GM12872 (cell line): Measurements from ENCODE around the gene GLIPR2.

Experiments
- TF ChIP-seq, protein P1 (sequence below): IDR thresholded peaks from 3 replicates; pipeline ENCODE4 v1.5.1; 2011; ENCODE audit warnings: low read depth, mild to moderate bottlenecking, low read length, moderate library complexity; ENCODE audit not compliant: insufficient read depth

The GLIPR2 gene

DNA sequence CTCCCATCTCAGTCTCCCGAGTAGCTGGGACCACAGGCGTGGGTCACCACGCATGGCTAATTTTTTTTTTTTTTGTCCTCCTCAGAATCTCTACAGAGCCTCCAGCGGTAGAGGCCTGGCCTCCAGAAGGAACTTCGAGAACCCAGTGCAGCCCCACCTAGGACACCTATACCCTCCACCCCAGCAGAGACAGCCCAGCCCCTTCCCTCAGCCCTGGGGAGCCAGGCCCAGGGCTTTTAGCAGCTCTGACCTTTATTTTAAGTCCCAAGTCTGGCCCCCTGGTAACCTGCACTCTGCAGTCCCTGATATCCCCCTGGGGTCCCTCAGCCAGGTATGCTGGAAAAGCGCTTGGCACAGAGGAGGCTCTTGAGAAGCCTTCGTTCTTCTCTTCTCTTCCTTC lies 5.2 kb downstream of the GLIPR2 start:
- TF ChIP-seq, protein P1, sequence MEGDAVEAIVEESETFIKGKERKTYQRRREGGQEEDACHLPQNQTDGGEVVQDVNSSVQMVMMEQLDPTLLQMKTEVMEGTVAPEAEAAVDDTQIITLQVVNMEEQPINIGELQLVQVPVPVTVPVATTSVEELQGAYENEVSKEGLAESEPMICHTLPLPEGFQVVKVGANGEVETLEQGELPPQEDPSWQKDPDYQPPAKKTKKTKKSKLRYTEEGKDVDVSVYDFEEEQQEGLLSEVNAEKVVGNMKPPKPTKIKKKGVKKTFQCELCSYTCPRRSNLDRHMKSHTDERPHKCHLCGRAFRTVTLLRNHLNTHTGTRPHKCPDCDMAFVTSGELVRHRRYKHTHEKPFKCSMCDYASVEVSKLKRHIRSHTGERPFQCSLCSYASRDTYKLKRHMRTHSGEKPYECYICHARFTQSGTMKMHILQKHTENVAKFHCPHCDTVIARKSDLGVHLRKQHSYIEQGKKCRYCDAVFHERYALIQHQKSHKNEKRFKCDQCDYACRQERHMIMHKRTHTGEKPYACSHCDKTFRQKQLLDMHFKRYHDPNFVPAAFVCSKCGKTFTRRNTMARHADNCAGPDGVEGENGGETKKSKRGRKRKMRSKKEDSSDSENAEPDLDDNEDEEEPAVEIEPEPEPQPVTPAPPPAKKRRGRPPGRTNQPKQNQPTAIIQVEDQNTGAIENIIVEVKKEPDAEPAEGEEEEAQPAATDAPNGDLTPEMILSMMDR = no peak

DNA sequence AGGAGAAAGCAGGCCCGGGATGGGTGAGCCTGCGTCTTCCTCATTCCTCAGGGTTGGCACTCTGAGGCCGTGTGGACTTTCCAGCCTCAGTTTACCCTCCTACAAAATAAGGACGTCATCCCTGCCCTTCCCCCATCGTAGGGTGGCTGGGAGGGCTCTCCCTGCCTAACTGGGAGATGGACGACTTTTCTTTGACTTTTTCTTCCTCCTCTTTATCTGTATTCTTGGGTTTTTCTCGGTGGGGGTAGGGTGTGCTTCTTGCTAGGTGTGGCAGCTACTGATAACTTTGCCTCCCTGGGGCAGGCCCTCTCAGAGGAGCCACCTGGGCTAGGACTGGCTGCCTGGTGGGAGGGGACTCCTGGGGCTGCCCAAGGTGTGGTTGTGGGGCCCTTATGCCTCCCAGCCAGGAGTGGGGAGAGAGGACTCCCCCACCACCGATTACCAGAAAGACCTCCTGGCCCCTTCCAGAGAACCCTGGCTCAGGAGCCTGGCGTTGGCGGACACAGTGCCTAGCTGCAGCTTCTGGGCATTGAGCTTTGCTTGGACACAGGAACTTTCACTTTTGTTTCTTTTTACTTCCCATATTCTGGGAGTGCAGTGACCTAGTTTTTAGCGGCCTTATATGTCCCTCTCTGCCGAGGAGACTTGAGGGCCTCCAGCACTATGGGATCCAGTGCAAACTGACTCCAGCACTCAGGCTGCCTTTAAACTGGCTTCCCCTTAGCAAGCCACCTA lies 6.1 kb downstream of the GLIPR2 start:
- TF ChIP-seq, protein P1 = no peak

DNA sequence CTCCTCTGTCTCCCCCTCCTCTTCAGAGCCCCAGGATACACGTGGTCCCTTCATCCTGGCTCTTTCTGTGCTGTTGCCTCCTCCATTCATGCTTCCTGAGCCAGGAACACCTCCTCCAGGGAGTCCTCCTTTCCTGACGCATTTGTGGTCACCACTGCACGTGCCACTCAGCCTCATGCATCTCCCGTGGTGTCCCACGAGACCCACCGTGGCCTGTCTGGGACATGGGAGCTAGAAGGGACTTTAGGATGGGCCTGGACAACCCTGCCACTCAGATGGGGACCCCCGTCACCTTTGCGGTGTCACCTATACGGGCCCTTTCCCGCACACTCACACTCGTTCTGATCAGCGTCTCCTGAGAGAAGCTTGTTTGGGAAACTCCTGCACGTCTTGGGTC lies 6.7 kb downstream of the GLIPR2 start:
- TF ChIP-seq, protein P1 = no peak

DNA sequence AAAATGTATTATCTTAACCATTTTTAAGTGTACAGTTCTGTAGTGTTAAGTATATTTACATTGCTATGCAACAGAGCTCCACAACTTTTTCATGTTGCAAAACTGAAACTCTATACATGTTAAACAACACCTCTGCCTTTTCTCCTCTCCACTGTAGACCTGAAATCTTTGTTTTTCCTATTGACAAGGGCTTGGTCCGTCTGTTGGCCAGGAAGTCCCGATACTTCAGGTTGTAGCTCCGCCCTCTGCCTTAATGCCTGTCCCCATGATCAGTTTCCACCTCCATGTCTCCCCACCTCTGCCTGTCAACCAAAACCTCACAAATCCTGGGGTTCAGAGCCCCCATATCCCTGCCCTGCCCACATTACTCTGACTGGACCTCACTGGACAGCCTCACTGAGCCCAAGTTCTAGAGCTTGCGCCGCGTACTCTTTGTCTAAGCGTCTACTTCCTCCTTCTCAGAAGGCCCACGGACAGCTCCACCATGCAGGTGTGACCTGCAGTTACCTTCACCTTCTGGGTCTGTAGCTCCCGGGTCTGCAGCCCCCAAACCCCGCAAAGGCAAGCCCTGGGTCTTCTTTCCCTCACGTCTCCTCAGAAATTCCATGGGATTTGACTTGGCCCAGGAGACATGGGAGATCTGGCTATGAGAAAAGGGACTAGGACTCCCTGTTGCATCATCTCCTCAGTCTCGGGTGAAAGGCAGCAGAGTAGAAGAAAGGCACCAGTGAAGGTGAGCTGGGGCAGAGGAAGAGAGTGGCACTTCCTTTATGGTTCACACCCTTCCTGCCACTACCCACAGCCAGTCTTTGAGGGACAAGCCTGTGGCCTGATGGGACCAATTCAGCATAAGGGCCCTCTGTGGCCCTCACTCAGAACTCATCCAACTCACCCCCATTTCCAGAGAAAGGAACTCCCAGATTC lies 8.0 kb downstream of the GLIPR2 start:
- TF ChIP-seq, protein P1 = no peak

DNA sequence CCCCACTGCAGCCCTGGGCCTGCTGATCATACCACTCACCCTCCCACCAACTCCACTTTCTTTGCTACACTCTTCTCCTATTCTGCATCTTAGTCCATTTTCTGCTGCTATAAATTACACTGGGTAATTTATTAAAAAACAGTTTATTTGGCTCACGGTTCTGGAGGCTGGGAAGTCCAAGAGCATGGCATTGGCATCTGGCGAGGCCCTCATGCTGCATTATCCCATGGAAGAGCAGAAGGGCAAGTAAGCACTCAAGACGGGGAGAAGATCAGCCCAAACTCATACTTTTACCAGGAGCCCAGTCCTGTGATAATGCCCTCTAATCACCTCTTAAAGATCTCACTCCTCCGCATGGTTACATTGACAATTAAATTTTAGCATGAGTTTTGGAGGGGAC lies 9.4 kb downstream of the GLIPR2 start:
- TF ChIP-seq, protein P1 = no peak

DNA sequence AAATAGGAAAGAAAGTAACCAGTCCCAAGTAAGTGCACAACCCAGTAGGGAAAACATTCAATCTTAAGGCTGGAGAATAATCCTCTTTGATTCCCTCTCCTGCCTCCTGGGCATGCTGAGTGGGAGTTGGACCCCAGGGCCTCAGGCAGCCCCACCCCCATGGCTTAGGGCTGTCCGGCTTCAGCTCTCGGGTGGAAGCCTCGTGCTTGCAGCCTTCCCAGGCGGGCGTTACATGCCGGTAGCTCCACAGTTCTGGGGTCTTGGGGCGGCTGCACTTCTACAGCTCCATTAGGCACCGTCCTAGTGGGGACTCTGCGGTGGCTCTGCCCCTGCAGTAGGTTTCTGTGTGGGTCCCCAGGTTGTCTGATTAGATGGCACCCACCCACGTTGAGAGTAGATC lies 10.1 kb downstream of the GLIPR2 start:
- TF ChIP-seq, protein P1 = no peak

DNA sequence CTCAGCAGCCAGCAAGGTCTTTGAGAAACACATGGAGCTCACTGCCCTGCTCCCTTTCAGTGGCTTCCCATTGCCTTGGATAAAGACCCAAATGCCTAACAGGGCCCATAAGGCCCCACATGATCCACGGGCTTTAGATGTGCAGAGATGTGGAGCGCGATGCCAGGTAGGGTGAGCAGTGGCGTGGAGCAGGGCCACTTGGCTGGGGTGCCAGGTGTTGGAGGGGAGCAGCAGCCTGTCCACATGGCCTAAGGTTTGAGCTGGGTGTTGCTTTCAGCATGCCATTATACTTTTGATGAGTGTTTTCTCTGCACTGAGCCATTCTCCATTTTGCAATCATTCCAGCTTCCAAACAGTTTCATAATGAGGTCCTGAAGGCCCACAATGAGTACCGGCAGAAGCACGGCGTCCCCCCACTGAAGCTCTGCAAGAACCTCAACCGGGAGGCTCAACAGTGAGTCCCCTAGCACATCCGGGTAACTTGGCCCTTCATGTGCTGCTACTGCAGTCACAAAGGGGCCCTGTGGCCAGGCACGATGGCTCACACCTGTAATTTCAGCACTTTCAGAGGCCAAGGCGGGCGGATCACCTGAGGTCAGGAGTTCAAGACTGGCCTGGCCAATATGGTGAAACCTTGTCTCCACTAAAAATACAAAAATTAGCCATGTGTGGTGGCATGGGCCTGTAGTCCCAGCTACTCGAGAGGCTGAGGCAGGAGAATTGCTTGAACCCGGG lies 11.1 kb downstream of the GLIPR2 start:
- TF ChIP-seq, protein P1 = no peak
